Sciatic nerve (tissue), 2 donors: ENCODE results near the gene RABGAP1. TPM values are rescaled to one million over a fixed set of nuclear protein-coding genes. Genes with fewer than 3 reads are reported as not detected.

Experiments used
- ATAC-seq: fragments of 200-7000 bp; cut with Tn5 transposase; one replicate; pipeline ENCODE4 v1.9.1; 2020; ENCODE audit warnings: mild to moderate bottlenecking, moderate library complexity
- DNase-seq: peaks from one replicate; pipeline ENCODE4 v3.0.0-alpha.2; 2020; ENCODE audit warnings: low spot score
- intact Hi-C: fragments of 100-400 bp; cut with DNase I; formaldehyde crosslinking; loops from one replicate; pipeline ENCODE4 v1.14.2; 2022
- total RNA-seq: library from RNA; stranded (reverse); fragmentation: NEBNext Ultra II Directional; extraction: Animal tissue kit (Norgen Biotek cat#: 25700); gene quantifications from one replicate; pipeline ENCODE4 v1.2.1, GENCODE V29; 2021
- donor health status: DM: no; HTN: no; CAD: no.
- donor health status: DM: no; HTN: no; CAD: no.

RABGAP1 gene
- total RNA-seq, 1 donor from 2014 or later, result 96.0 TPM

DNA sequence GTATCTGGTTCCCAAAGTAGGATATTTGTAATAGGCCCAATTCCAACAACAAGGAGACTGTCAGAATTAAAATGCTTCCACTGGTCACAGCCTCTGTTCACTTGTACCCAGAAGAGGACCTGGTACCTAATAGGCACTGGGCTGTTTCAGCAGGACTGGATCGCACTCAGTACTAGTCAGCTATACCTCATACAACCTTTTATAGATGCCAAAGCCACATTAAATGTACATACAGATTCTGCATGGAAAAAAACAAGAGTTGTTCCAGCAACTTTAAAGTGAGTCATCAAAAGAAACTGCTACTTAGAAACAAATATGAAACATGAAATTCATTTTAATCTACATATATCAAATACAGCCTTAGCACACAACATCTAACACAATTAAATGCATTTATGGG, 180.1 kb downstream of the RABGAP1 start:
- intact Hi-C loops, result no loop called here
- DNase-seq (no peak), ATAC-seq (no peak)

- DNase-seq (no peak), ATAC-seq (no peak)
- intact Hi-C loops, result no loop called here
Measured at GRCh38 chr9:123121457-123121856, 180.6 kb downstream of the RABGAP1 start.

DNA sequence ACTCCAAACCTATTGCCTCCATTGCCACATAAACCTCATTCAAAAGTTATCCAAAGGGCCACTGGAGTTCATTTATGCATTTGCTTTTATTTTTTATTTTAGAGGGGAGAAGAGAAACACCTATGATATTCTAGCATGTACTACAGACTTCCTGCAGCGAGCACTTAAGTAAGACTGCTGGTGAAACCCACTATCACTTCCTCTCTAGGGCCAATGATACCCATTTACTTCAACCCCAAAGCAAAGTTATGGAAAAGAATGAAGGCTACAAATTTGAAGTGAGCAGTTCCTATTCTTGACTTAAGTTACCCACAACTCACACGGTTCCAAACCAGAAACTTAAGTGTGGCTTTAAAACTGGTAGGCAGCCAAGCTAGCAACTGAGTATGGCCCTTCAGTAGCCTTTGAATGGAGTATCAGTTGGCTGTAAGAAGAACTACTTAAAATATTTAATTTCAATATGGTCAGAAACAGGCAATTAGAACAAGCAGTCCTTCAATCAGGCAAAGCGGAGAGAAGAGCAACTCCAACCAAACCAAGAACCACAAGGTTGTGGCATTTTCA, 186.8 kb downstream of the RABGAP1 start:
- intact Hi-C loops, result no loop called here
- DNase-seq, result no peak
- ATAC-seq, result no peak

DNA sequence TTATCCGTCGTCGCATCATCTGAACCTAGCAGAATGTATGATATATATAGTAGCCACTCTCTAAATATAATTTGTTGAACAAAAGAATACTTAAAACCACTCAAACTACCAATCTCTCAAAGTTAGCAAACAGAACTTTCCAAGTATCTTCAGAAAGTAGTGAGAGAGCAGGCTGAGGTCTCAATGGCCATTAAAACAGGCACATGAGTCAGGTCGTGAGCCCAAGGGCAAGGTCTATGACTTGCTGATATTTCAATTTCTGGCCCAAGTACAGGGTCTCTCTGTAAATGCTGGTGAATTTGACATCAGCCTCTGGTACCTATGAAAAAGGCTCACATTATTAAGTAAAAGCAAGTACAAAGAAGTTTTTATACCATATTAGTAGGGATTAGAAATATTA, 187.8 kb downstream of the RABGAP1 start:
- ATAC-seq (no peak), DNase-seq (no peak)
- intact Hi-C loops, result no loop called here

GRCh38 chr9:123129423-123129822, 188.6 kb downstream of the RABGAP1 start:
- ATAC-seq (no peak), DNase-seq (no peak)
- intact Hi-C loops, result no loop called here

GRCh38 chr9:123131258-123131657, 190.4 kb downstream of the RABGAP1 start:
- ATAC-seq, result no peak
- intact Hi-C loops, result no loop called here
- DNase-seq, result no peak

GRCh38 chr9:123131993-123132392, 191.2 kb downstream of the RABGAP1 start:
- ATAC-seq, result no peak
- intact Hi-C loops, result no loop called here
- no peak for DNase-seq

DNA sequence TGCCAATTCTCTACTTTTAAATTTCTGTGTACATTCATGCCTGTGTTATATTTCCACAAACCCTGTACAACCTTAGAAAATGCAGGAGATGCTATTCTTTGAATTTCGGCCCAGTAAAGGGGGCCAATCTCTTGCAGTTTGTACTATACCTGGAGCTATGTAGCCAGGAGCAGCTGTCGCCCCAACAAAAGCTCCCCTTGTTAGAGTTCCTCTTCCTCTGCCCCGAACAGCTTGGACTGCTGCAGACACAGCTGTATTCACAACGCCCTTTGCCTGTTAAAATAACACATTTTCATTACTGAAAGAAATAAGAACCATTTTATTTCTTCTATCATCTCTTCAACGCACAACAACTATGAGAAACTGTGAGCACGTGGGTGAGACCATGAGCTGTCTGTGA, 191.9 kb downstream of the RABGAP1 start:
- intact Hi-C loops, result no loop called here
- ATAC-seq, result no peak

GRCh38 chr9:123135430-123135829, 194.6 kb downstream of the RABGAP1 start:
- DNase-seq (no peak), ATAC-seq (no peak)
- intact Hi-C loops, result no loop called here

More for the DNA sequence above, 191.9 kb downstream of the RABGAP1 start:
- DNase-seq, result no peak

DNA sequence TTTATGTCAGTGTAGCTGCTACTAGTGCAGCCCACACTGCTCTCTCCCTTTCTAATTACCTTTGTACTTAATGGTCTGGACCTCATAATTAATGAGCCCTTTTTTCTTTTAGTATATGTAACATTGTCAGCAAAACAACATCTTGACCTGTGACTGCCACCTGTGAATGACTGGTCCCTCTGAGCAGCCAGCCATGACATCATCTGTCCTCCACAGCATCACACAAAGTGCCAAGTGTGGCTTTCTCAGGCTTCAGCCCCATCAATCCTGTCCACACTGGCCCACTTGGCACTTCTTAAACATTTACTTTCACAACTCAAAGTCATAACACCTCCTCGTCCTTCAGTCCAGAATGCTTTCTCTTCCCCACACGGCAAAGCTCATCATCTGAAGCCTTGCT, 197.3 kb downstream of the RABGAP1 start:
- DNase-seq (no peak), ATAC-seq (no peak)
- intact Hi-C loops, result no loop called here

DNA sequence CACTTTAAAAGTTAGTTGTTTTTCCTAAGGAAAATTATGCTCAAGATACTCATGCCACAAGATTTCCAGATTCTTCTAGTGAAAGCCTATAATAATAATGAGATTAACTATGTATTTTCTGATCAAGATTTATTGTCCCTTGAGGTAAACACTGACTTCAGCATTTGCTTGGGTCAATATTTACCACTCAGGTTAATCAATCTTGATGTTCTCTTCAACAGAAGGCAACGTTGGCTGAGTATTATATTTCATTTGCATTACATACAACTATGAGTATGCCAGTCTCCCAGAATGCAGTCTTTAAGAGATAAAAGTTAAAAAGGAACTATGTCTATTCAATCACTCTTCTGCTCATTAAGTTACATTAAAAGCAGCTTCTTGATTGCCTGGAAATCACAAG, 208.2 kb downstream of the RABGAP1 start:
- DNase-seq (no peak), ATAC-seq (no peak)

DNA sequence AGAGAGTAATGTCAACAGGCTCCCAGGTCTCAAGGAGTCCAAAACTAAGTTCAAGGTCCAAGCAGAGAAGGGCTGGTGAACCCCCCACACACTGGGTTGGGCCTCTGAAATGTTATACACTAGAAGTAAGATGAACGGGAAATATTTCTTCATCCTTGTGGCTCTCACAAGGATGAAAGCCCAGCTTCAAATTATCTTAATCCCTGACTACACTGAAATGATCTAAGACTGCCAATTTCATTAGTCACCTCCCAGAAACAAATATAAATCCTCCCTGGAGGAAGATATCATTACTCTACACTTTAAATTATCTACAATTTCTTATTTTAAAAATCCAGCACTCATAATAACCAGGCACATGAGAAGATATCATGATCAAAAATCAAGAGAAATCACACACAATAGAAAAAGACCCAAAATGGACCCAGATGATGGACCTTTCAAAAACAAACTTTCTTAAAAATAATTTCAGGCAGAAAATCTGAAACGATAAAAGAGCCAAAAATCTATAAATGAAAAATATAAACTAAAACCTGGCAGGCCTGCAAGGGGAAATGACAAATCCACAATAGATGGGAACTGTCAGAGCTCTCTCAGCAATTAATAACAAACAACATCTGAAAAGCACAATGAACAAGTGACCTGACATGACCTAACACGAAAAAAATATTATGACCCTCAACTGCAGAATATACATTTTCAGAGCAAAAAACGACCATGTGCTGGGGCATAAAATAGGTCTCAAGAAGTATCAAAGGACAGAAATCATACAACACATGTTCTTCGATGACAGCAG, 210.1 kb downstream of the RABGAP1 start:
- no peak for DNase-seq
- ATAC-seq, result no peak
- intact Hi-C loops, result no loop called here

More for the DNA sequence above, 208.2 kb downstream of the RABGAP1 start:
- intact Hi-C loops, result no loop called here

Other genes with a start within 250 kb of the RABGAP1 start
- gene OR1L4, start 217.0 kb upstream of the RABGAP1 start, total RNA-seq, result not detected
- not detected for gene OR1L6, start 198.7 kb upstream of the RABGAP1 start, total RNA-seq
- not detected for gene OR5C1, start 152.1 kb upstream of the RABGAP1 start, total RNA-seq
- gene OR1K1, start 140.9 kb upstream of the RABGAP1 start, total RNA-seq, result not detected
- gene PDCL, start 112.4 kb upstream of the RABGAP1 start, total RNA-seq, result 21.9 TPM
- 62.7 TPM for gene RC3H2, start 35.7 kb upstream of the RABGAP1 start, total RNA-seq
- gene ZBTB6, start 27.7 kb upstream of the RABGAP1 start, total RNA-seq, result 9.5 TPM
- gene ZBTB26, start 9.5 kb upstream of the RABGAP1 start, total RNA-seq, result 10.0 TPM
- 3.3 TPM for gene GPR21, start 92.6 kb downstream of the RABGAP1 start, total RNA-seq